DND-41 (cell line): Measurements from ENCODE around the gene MALAT1.

Experiments used
- CTCF ChIP-seq: IDR thresholded peaks from 2 replicates; pipeline ENCODE4 v1.5.1; 2012; ENCODE audit warnings: borderline replicate concordance, low read length, moderate library complexity, mild to moderate bottlenecking; ENCODE audit not compliant: poor library complexity, severe bottlenecking; ENCODE audit errors: extremely low read depth
- EZH2 ChIP-seq: IDR thresholded peaks from 3 replicates; pipeline ENCODE4 v1.6.1; 2012; ENCODE audit warnings: borderline replicate concordance, low read depth, mild to moderate bottlenecking, moderate library complexity, low read length, inconsistent platforms; ENCODE audit not compliant: severe bottlenecking

GRCh38 chr11:65479184-65480145 lies 19.4 kb upstream of the MALAT1 start:
- TF ChIP-seq CTCF, result no peak
- no peak for TF ChIP-seq EZH2
